Keratinocyte (primary cell): ENCODE results near the gene ZNF438. TPM values are rescaled to one million over a fixed set of nuclear protein-coding genes. Genes with fewer than 3 reads are reported as not detected.

ENCODE experiments used
- DNase-seq: peaks from one replicate; pipeline ENCODE4 v3.0.0-alpha.2; 2011; ENCODE audit warnings: low read depth, missing footprints, low spot score
- FAIRE-seq: peaks from 2 replicates; lab custom pipeline; 2011; peaks lifted over from hg19 to GRCh38; lab: Jason Lieb, UNC
- H2AFZ ChIP-seq: 2 replicates; pipeline ENCODE4 v1.6.0; 2012; ENCODE audit warnings: low read length, control low read depth, inconsistent platforms; ENCODE audit not compliant: control insufficient read depth
- H3K27ac ChIP-seq: 2 replicates; pipeline ENCODE4 v1.5.1; 2011; ENCODE audit warnings: low read length; ENCODE audit not compliant: control insufficient read depth, insufficient read depth
- H3K27me3 ChIP-seq: 3 replicates; pipeline ENCODE4 v1.6.0; 2011; ENCODE audit warnings: low read length; ENCODE audit not compliant: control insufficient read depth, insufficient read depth; ENCODE audit errors: extremely low read depth
- H3K36me3 ChIP-seq, 2 experiments: 2 replicates in 1 of 2; 3 replicates in 1 of 2; pipeline ENCODE4 v1.5.1; 2011; ENCODE audit warnings: low read length in 2 of 2, mild to moderate bottlenecking in 1 of 2; ENCODE audit not compliant: control insufficient read depth in 2 of 2, insufficient read depth in 2 of 2; ENCODE audit errors: extremely low read depth in 1 of 2
- H3K4me1 ChIP-seq: 3 replicates; pipeline ENCODE4 v1.5.1; 2011; ENCODE audit warnings: low read length; ENCODE audit not compliant: control insufficient read depth, insufficient read depth; ENCODE audit errors: extremely low read depth
- H3K4me2 ChIP-seq: 3 replicates; pipeline ENCODE4 v1.6.0; 2011; ENCODE audit warnings: low read depth, low read length; ENCODE audit not compliant: control insufficient read depth, insufficient read depth; ENCODE audit errors: extremely low read depth
- H3K4me3 ChIP-seq, 3 experiments: fragments of 200-600 bp in 1 of 3; sonication (generic) in 1 of 3; 2 replicates in 2 of 3; 3 replicates in 1 of 3; pipeline ENCODE4 v1.5.1; 2011 to 2016; ENCODE audit warnings: low read length in 3 of 3, mild to moderate bottlenecking in 3 of 3, control low read depth in 2 of 3, inconsistent platforms in 1 of 3, low read depth in 1 of 3, mixed read lengths in 1 of 3, mixed run types in 1 of 3, moderate library complexity in 1 of 3; ENCODE audit not compliant: control insufficient read depth in 2 of 3, insufficient read depth in 2 of 3; ENCODE audit errors: extremely low read depth in 1 of 3
- H3K79me2 ChIP-seq: 2 replicates; pipeline ENCODE4 v1.6.0; 2012; ENCODE audit warnings: low read length; ENCODE audit not compliant: control insufficient read depth, insufficient read depth
- H3K9ac ChIP-seq: 3 replicates; pipeline ENCODE4 v1.6.0; 2011; ENCODE audit warnings: low read length; ENCODE audit not compliant: control insufficient read depth, insufficient read depth; ENCODE audit errors: extremely low read depth
- H3K9me1 ChIP-seq: 3 replicates; pipeline ENCODE4 v1.6.0; 2011; ENCODE audit warnings: low read length; ENCODE audit not compliant: control insufficient read depth, insufficient read depth; ENCODE audit errors: extremely low read depth
- H3K9me3 ChIP-seq: 2 replicates; pipeline ENCODE4 v1.5.1; 2012; ENCODE audit warnings: low read depth, low read length; ENCODE audit not compliant: control insufficient read depth
- H4K20me1 ChIP-seq: 3 replicates; pipeline ENCODE4 v1.6.0; 2011; ENCODE audit warnings: low read length; ENCODE audit not compliant: control insufficient read depth, insufficient read depth; ENCODE audit errors: extremely low read depth
- EZH2 ChIP-seq: IDR thresholded peaks from one replicate; pipeline ENCODE4 v1.6.1; 2012; ENCODE audit warnings: inconsistent platforms, mild to moderate bottlenecking, low read length, moderate library complexity
- dilution Hi-C: fragments of 300-500 bp; cut with MboI; formaldehyde crosslinking; loops from one replicate; pipeline ENCODE4 v1.7.0; 2020; ENCODE audit warnings: low sequenced_read_pairs; ENCODE audit not compliant: extremely low pct_ligation_motif_present
- polyA plus RNA-seq, 5 experiments: library from polyadenylated mRNA; depleted of rRNA in 3 of 5; stranded (reverse) in 3 of 5; stranded (forward) in 1 of 5; unstranded in 1 of 5; fragments of >200 nt; gene quantifications; 1 replicate in 1 of 5; 2 replicates in 3 of 5; 3 replicates in 1 of 5; pipeline versions ENCODE4 v1.2.1 to v1.2.3, GENCODE V29; 2011 to 2012; ENCODE audit warnings: missing spikeins in 2 of 5, low read depth in 1 of 5, low replicate concordance in 1 of 5
- TF ChIP-seq, protein P1 (sequence below), 3 experiments: IDR thresholded peaks in 1 of 3; conservative IDR thresholded peaks in 1 of 3; optimal IDR thresholded peaks in 1 of 3; 2 replicates in 2 of 3; 3 replicates in 1 of 3; pipeline versions ENCODE3 to v1.5.1; 2011; ENCODE audit warnings: low read length in 3 of 3, mild to moderate bottlenecking in 3 of 3, moderate library complexity in 2 of 3, control low read depth in 1 of 3, inconsistent platforms in 1 of 3; ENCODE audit not compliant: insufficient read depth in 2 of 3; ENCODE audit errors: extremely low read depth in 1 of 3

The ZNF438 gene
- polyA plus RNA-seq, 1 donor (not counting 4 experiments of a cell fraction or from before 2014, with no cell fraction given) = 2.8 TPM

DNA sequence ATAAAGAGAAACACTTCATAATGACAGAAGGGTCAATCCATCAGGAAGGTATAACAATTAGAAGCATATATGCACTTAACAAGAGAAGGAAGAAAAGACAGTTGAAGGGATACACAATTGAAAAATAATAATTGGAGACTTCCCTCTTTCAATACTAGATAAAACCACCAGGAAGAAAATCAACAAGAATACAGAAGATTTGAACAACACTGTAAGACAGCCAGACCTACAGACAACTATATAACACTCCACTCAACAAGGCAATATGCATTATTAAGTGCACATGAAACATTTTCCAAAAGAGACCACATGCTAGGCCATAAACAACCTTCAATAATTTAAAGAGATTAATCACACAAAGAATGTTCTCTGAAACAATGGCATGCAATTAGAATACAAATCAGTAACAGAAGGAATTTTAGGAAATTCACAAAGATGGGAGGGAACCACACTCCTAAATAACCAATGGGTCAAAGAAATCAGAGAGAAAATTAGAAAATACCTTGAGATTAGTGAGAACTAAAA is 35.1 kb downstream of the ZNF438 start:
- no peak for DNase-seq
- H3K9me3 ChIP-seq = no peaks in the 10 kb centered on the region
- no peak overlapping the region for H3K4me3 ChIP-seq
- no peaks in the 10 kb centered on the region for H3K9me1 ChIP-seq
- H3K4me2 ChIP-seq = no peak overlapping the region
- H3K27me3 ChIP-seq = no peaks in the 10 kb centered on the region
- peaks cover 5% of the 10 kb centered on the region for H3K4me1 ChIP-seq
- no peak for FAIRE-seq
- H2AFZ ChIP-seq = no peak overlapping the region
- H3K36me3 ChIP-seq = no peaks in the 10 kb centered on the region
- H4K20me1 ChIP-seq = no peaks in the 10 kb centered on the region
- dilution Hi-C loops = no loop called here
- H3K9ac ChIP-seq = no peak overlapping the region
- no peak for TF ChIP-seq EZH2
- TF ChIP-seq, protein P1, sequence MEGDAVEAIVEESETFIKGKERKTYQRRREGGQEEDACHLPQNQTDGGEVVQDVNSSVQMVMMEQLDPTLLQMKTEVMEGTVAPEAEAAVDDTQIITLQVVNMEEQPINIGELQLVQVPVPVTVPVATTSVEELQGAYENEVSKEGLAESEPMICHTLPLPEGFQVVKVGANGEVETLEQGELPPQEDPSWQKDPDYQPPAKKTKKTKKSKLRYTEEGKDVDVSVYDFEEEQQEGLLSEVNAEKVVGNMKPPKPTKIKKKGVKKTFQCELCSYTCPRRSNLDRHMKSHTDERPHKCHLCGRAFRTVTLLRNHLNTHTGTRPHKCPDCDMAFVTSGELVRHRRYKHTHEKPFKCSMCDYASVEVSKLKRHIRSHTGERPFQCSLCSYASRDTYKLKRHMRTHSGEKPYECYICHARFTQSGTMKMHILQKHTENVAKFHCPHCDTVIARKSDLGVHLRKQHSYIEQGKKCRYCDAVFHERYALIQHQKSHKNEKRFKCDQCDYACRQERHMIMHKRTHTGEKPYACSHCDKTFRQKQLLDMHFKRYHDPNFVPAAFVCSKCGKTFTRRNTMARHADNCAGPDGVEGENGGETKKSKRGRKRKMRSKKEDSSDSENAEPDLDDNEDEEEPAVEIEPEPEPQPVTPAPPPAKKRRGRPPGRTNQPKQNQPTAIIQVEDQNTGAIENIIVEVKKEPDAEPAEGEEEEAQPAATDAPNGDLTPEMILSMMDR (optimal IDR thresholded peaks at IDR 0.05 in 1 of 3, IDR thresholded peaks at IDR 0.05 in 1 of 3, conservative IDR thresholded peaks at IDR 0.05 in 1 of 3; ENCODE audit: extremely low read depth in 1 of 3, insufficient read depth in 2 of 3, low read length in 3 of 3) = no peak
- no peaks in the 10 kb centered on the region for H3K79me2 ChIP-seq
- H3K27ac ChIP-seq = no peak overlapping the region

DNA sequence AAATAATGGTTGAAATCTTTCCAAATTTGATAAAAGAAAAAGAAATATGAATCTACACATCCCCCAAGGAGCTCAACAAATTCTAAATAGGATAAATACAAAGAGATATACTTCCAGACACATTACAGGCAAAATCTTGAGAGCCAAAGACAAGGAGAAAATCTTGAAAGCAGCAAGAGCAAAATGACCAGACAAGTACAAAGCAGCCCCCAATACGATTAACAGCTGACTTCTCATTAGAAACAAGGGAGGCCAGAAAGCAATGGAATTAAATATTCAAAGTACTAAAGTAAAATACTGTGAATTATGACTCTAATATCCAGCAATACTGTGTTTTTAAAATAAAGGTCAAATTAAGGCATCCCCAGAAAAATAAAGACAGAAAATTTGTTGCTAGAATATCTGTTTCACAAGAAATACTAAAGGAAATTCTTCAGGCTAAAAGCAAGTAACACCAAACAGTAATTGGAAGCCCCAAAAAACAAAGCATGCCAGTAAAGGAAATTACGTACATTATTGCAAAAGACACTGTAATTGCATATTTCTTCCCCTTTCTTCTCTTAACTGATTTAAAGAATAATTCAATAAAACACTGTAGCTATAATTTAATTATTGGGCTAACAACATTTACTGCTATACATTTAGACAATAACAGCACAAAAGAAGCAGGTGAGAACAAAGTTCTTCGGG is 36.4 kb downstream of the ZNF438 start:
- DNase-seq (no peak), FAIRE-seq (no peak)
- no peak overlapping the region for H3K4me2 ChIP-seq
- H3K27me3 ChIP-seq = no peaks in the 10 kb centered on the region
- dilution Hi-C loops = no loop called here
- no peak overlapping the region for H3K4me3 ChIP-seq
- H4K20me1 ChIP-seq = no peaks in the 10 kb centered on the region
- no peak overlapping the region for H3K27ac ChIP-seq
- H3K36me3 ChIP-seq = no peaks in the 10 kb centered on the region
- peaks cover 5% of the 10 kb centered on the region for H3K4me1 ChIP-seq
- H2AFZ ChIP-seq = no peak overlapping the region
- H3K79me2 ChIP-seq = no peaks in the 10 kb centered on the region
- no peaks in the 10 kb centered on the region for H3K9me1 ChIP-seq
- H3K9me3 ChIP-seq = no peaks in the 10 kb centered on the region
- no peak overlapping the region for H3K9ac ChIP-seq
- TF ChIP-seq EZH2 = no peak
- TF ChIP-seq, protein P1 (optimal IDR thresholded peaks at IDR 0.05 in 1 of 3, IDR thresholded peaks at IDR 0.05 in 1 of 3, conservative IDR thresholded peaks at IDR 0.05 in 1 of 3; ENCODE audit: extremely low read depth in 1 of 3, insufficient read depth in 2 of 3, low read length in 3 of 3) = no peak
